OCI-LY7 (cell line): ENCODE data around the gene AKAP13.

Experiments
- CTCF ChIP-seq: fragments of 200-600 bp; sonication (generic); conservative IDR thresholded peaks from 2 replicates; pipeline ENCODE4 v1.5.1; 2014; ENCODE audit warnings: mild to moderate bottlenecking, antibody characterized with exemption, low read length, moderate library complexity, mixed read lengths
- EZH2phosphoT487 ChIP-seq: fragments of 200-600 bp; sonication (generic); IDR thresholded peaks from 2 replicates; pipeline ENCODE4 v1.6.1; 2018; ENCODE audit warnings: low read depth, borderline replicate concordance, mild to moderate bottlenecking, mixed run types, antibody characterized with exemption, low read length, moderate library complexity, mixed read lengths

GRCh38 chr15:85657132-85657531 is 276.7 kb downstream of the AKAP13 start:
- TF ChIP-seq CTCF, result no peak
- no peak for TF ChIP-seq EZH2phosphoT487
